ENCODE data around the gene PCSK2. TPM values are rescaled to one million over a fixed set of nuclear protein-coding genes. Genes with fewer than 3 reads are reported as not detected.

The PCSK2 gene
- total RNA-seq, 1 experiment from 2014 or later: not detected

DNA sequence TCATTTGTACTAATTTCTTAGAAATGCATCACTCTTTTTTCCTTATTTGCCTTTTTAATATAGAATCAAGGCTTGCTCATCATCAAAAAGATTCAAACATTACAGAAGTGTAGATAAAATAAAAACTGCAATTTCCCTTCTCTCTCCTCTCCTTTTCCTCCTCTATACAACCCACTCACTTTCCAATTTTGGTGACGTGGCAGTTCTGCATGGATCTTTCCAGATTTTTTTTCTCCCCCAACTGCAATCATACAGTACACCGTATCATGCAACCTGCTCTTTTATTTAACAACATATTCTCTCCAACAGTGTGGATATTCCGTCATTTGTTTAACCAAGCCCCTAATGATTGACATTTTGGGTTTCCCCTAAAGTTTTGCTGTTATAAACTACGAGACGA is 163.8 kb downstream of the PCSK2 start:
- POLR2A ChIA-PET (ENCODE audit: unreplicated experiment): no interaction called here

DNA sequence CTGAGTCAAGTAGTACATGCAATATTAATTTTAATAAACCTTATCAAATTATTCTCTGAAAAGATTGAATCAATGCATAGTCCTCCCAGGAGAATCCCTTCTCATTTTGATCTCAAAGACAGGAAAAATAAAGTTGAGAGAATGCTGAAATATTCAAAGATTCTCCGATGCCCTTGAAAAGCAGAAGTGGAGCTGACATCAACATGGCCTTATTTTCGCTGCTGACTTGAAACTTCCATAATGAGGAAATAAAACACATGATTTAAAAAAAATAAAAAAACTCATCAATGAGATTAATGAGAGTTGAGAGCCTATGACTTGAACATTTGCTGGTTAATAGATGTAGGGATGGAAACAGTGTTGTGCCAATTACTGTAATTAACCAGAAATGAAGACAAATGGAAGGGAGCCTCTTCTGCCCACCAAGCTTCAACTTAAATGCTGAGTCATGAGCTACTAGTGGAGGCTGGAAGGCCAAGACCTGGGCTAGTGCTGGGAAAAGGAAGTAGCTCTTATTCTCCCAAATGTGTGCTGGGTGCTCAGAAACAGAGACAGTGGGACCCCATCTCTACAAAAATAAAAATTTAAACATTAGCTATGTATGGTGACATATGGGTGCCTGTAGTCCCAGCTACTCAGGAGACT is 164.4 kb downstream of the PCSK2 start:
- no TSS peak for BruUV-seq (replicated peaks)
- Histone ChIP-seq H3F3A (ENCODE audit: insufficient read depth, low read depth) (no peaks in the 10 kb centered on the region), H3K27me3 (ENCODE audit: insufficient read depth, low read depth) (peaks cover 48% of the 10 kb centered on the region), H3K4me3 (no peak overlapping the region), H4K20me1 (ENCODE audit: insufficient read depth) (no peaks in the 10 kb centered on the region), H3K9me2 (ENCODE audit: insufficient read depth) (no peaks in the 10 kb centered on the region), H3K4me2 (no peak overlapping the region), H3K27ac (no peak overlapping the region), H3K36me3 (ENCODE audit: low read depth) (no peaks in the 10 kb centered on the region), H3K9me3 (ENCODE audit: insufficient read depth, low read depth) (no peaks in the 10 kb centered on the region), H3K79me2 (ENCODE audit: low read depth) (no peaks in the 10 kb centered on the region), H2AFZ (no peak overlapping the region), H3K4me1 (replicated peaks; ENCODE audit: insufficient read depth) (no peaks in the 10 kb centered on the region)
- TF ChIP-seq, protein P1, sequence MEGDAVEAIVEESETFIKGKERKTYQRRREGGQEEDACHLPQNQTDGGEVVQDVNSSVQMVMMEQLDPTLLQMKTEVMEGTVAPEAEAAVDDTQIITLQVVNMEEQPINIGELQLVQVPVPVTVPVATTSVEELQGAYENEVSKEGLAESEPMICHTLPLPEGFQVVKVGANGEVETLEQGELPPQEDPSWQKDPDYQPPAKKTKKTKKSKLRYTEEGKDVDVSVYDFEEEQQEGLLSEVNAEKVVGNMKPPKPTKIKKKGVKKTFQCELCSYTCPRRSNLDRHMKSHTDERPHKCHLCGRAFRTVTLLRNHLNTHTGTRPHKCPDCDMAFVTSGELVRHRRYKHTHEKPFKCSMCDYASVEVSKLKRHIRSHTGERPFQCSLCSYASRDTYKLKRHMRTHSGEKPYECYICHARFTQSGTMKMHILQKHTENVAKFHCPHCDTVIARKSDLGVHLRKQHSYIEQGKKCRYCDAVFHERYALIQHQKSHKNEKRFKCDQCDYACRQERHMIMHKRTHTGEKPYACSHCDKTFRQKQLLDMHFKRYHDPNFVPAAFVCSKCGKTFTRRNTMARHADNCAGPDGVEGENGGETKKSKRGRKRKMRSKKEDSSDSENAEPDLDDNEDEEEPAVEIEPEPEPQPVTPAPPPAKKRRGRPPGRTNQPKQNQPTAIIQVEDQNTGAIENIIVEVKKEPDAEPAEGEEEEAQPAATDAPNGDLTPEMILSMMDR (conservative IDR thresholded peaks at IDR 0.05): no peak
- no peak for TF ChIP-seq EZH2 (IDR thresholded peaks at IDR 0.05; ENCODE audit: low read depth)
- ChIA-PET CTCF (no interaction called here), POLR2A (ENCODE audit: unreplicated experiment) (no interaction called here)
- DNase-seq: no peak
- intact Hi-C loops (cut with micrococcal nuclease; ENCODE audit: unreplicated experiment): no loop called here

More for the DNA sequence above, 163.8 kb downstream of the PCSK2 start:
- peaks cover 47% of the 10 kb centered on the region for H3K27me3 ChIP-seq (ENCODE audit: insufficient read depth, low read depth)
- no peaks in the 10 kb centered on the region for H4K20me1 ChIP-seq (ENCODE audit: insufficient read depth)
- DNase-seq: no peak
- no peaks in the 10 kb centered on the region for H3K36me3 ChIP-seq (ENCODE audit: low read depth)
- no peaks in the 10 kb centered on the region for H3K79me2 ChIP-seq (ENCODE audit: low read depth)
- no peak overlapping the region for H3K4me2 ChIP-seq
- H2AFZ ChIP-seq: no peak overlapping the region
- H3K9me2 ChIP-seq (ENCODE audit: insufficient read depth): no peaks in the 10 kb centered on the region
- BruUV-seq (replicated peaks): no TSS peak
- no peaks in the 10 kb centered on the region for H3F3A ChIP-seq (ENCODE audit: insufficient read depth, low read depth)
- no peak for TF ChIP-seq EZH2 (IDR thresholded peaks at IDR 0.05; ENCODE audit: low read depth)
- TF ChIP-seq, protein P1 (conservative IDR thresholded peaks at IDR 0.05): no peak
- no peaks in the 10 kb centered on the region for H3K9me3 ChIP-seq (ENCODE audit: insufficient read depth, low read depth)
- H3K27ac ChIP-seq: no peak overlapping the region
- CTCF ChIA-PET: no interaction called here
- no peaks in the 10 kb centered on the region for H3K4me1 ChIP-seq (replicated peaks; ENCODE audit: insufficient read depth)
- no peak overlapping the region for H3K4me3 ChIP-seq
- intact Hi-C loops (cut with micrococcal nuclease; ENCODE audit: unreplicated experiment): no loop called here

DNA sequence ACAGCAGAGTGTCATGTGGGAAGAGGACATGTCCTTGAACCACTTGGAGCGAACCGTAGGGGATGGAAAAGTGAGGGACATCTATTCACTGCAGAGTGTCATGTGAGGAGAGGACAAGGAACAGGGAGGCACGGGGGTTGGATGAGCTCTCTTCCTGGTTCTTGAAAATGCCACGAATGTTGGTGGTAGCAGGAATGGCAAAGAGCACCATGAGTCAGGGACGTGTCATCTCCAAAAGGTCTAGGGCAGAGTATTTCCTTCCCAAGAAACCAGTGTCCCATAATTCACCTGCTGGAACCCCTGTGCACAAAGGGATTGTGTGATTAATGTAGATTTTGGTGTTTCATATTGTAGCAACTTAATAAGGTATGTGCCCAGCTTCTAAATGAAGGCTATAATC is 167.6 kb downstream of the PCSK2 start:
- Histone ChIP-seq H3K79me2 (ENCODE audit: low read depth) (no peaks in the 10 kb centered on the region), H3K27me3 (ENCODE audit: insufficient read depth, low read depth) (peaks cover 48% of the 10 kb centered on the region), H2AFZ (no peak overlapping the region), H3K4me2 (no peak overlapping the region), H3K9me3 (ENCODE audit: insufficient read depth, low read depth) (no peaks in the 10 kb centered on the region), H3F3A (ENCODE audit: insufficient read depth, low read depth) (no peaks in the 10 kb centered on the region), H3K36me3 (ENCODE audit: low read depth) (no peaks in the 10 kb centered on the region), H3K4me1 (replicated peaks; ENCODE audit: insufficient read depth) (no peaks in the 10 kb centered on the region), H3K27ac (no peak overlapping the region), H4K20me1 (ENCODE audit: insufficient read depth) (no peaks in the 10 kb centered on the region), H3K4me3 (no peak overlapping the region), H3K9me2 (ENCODE audit: insufficient read depth) (no peaks in the 10 kb centered on the region)
- BruUV-seq (replicated peaks): no TSS peak
- DNase-seq: no peak
- POLR2A ChIA-PET (ENCODE audit: unreplicated experiment): no interaction called here
- intact Hi-C loops (cut with micrococcal nuclease; ENCODE audit: unreplicated experiment): no loop called here
- TF ChIP-seq, protein P1 (conservative IDR thresholded peaks at IDR 0.05): no peak
- TF ChIP-seq EZH2 (IDR thresholded peaks at IDR 0.05; ENCODE audit: low read depth): no peak
- CTCF ChIA-PET: no interaction called here

Data from PC-9 (cell line).